ENCODE measurements around the gene LRRK2. TPM values are rescaled to one million over a fixed set of nuclear protein-coding genes. Genes with fewer than 3 reads are reported as not detected.

The LRRK2 gene
- under 1 TPM; 0.13 to 0.25 TPM for total RNA-seq

DNA sequence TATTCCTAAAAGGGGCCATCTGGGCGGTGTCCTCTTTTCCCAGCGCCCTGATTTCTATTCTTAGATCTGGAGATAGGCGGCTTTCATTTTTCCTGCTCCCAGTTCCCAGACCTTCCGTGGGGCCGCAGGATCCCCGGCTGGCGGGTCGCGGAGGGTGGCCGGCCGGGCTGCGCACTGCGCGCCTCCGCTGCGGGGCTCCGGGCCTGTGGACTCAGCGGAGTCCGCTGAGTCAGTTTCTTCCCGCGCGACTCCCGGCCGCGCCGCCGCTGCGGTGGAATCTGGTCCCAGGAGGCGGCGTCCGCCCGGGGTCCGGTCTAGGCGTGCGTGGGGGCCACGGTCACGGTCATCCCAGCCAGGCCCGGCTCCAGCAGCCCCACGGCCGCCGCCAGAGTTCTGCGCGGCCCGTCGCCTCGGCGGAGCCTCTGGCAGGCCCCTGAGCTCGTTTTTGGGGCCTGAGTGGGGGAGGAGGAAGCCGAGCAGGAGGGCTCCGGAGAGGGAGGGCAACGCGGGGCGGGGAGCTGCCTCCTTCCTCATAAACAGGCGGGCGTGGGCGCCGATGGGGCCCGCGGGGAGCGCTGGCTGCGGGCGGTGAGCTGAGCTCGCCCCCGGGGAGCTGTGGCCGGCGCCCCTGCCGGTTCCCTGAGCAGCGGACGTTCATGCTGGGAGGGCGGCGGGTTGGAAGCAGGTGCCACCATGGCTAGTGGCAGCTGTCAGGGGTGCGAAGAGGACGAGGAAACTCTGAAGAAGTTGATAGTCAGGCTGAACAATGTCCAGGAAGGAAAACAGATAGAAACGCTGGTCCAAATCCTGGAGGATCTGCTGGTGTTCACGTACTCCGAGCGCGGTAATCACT is at the start of gene LRRK2:
Gene LRRK2, plus strand, starts transcription at position 559 of the 853 bp plus-strand sequence. Its CDS starts 135 bp downstream, at position 694.
- ChIA-PET CTCF (no interaction called here), POLR2A (interaction anchor here (0.5 kb wide), 1 partner anchor 24 kb away, joined by 3 read pairs; no protein-coding TSS in a partner anchor)

GRCh38 chr12:40175045-40175444 is 49.8 kb upstream of the LRRK2 start:
- POLR2A ChIA-PET: interaction anchor here (0.5 kb wide), 1 partner anchor 24 kb away, joined by 4 read pairs; no protein-coding TSS in a partner anchor
- CTCF ChIA-PET: no interaction called here

- ChIA-PET POLR2A (interaction anchor here (0.5 kb wide), 1 partner anchor 25 kb away, joined by 4 read pairs; no protein-coding TSS in a partner anchor), CTCF (no interaction called here)
These were observed 49.3 kb upstream of the LRRK2 start for GRCh38 chr12:40175489-40175888.

DNA sequence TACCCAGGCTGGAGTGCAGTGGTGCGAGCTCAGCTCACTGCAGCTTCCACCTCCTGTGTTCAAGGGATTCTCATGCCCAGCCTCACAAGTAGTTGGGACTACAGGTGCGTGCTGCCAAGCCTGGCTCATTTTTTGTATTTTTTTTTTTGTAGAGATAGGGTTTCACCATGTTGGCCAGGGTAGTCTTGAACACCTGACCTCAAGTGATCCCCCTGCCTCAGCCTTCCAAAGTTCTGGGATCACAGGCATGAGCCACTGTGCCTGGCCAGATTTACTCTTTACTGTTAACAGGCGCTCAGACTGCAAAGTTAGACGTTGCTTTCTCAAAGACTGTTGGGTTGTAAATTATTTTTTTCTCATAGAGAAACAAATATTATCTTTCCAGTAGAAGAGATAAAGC is 46.1 kb upstream of the LRRK2 start:
- POLR2A ChIA-PET: no interaction called here
- CTCF ChIA-PET: no interaction called here

DNA sequence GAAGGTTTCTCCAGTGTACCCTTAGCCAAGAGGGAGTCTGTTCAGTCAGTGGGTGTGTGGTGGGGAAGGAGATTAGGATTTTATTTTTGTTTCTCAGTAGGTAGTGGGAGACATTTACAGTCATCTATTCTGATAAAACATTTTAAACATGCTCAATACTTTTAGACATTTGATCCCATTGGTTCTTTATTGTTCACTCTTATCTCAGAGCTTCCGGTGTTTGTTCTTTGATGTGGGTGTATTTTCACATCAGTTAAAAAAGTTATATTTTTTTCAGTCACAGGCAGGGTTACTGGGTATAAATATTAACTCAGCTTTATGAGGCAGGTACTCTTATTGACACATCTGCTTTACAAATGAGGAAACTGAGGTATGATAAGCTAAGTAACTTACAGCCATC is 43.3 kb upstream of the LRRK2 start:
- ChIA-PET CTCF (no interaction called here), POLR2A (no interaction called here)

- ChIA-PET CTCF (no interaction called here), POLR2A (interaction anchor here (0.5 kb wide), 1 partner anchor 38 kb away, joined by 4 read pairs; no protein-coding TSS in a partner anchor)
These were observed 41.1 kb upstream of the LRRK2 start for GRCh38 chr12:40183715-40184114.

DNA sequence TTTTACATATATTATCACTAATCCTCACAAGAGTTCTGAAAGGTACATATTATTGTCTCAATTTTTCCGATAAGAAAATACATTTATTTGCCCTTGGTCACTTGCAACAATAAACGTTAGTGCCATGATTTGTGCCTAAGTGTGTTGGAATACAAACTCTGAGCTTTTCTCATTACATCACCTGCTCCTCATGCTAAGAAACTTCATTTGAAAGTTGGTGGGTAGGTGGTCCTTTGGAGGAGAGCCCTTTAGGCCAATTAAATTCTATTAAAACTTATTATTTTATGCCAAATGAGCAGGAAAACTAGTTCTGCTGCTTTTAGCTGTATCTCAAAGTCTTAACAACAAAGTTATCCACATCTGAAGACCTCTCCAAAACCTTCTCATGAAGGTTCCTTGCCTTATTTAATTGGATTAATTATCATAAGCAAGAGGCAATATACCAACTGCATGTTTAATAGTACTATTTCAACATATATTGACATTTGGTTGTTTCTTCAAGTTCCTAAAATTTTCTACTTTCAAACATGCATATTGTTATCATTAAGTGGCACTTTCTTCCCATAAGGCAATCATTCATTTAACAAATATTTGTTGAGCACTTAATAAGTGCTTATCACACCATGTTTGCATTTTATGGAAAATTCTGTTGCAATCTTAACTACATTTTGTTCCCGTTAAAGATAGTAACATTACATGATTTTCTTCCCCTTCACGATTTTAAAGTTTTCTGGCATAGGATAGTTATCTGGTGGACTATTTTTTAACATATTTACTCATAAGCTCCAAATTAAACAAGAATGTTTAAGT is 40.1 kb upstream of the LRRK2 start:
- ChIA-PET CTCF (no interaction called here), POLR2A (no interaction called here)

- ChIA-PET CTCF (no interaction called here), POLR2A (no interaction called here)
These were observed 39.5 kb upstream of the LRRK2 start for GRCh38 chr12:40185303-40185693.

GRCh38 chr12:40188558-40189320 is 36.1 kb upstream of the LRRK2 start:
- POLR2A ChIA-PET: no interaction called here
- CTCF ChIA-PET: no interaction called here

DNA sequence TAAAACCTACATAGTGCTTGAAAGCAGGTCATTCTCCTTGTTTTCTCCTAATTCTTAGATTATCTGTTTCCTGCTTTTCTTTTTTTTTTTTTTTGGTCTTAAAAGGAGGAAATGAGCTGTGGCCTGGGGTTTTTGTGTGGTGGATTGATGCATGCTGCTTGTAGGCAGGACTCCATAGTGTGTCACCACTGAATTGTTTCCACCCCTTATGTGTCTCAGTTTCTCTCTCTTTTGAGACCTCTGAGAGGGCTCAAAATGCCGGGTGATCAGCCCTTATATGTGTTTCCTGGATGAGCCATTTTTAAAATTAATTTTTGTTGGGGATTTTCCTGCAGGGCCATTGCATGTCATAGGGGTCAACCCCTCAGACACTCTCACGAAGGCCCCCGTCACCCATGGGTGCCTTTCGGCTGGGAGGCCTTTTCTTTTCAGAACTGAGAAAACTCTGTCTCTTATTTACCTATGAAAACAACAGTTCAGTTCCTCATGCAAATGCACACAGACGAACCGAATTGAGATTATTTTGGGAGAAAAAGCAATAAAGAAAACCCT is 32.0 kb upstream of the LRRK2 start:
- CTCF ChIA-PET: no interaction called here
- POLR2A ChIA-PET: no interaction called here

DNA sequence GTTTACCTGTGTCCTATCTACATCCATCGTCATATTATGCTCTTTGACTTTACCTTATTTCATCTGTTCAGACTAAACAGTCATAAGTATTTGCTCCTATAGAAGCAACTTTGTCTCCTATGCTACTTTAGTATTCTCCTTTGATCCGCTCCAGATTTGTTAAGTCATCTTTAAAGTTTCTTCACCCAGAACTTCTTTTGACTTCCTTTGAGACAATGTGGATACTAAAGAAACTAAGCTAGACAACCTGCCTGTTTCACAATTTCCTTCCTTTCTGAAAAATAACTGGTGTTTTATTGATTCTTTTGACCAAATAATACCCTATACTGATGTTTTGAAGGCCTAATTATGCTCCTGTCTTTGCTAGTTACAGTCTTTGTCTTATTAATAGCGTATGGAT is 30.0 kb upstream of the LRRK2 start:
- CTCF ChIA-PET: no interaction called here
- POLR2A ChIA-PET: no interaction called here

GRCh38 chr12:40197590-40197989 is 27.2 kb upstream of the LRRK2 start:
- ChIA-PET POLR2A (no interaction called here), CTCF (no interaction called here)

DNA sequence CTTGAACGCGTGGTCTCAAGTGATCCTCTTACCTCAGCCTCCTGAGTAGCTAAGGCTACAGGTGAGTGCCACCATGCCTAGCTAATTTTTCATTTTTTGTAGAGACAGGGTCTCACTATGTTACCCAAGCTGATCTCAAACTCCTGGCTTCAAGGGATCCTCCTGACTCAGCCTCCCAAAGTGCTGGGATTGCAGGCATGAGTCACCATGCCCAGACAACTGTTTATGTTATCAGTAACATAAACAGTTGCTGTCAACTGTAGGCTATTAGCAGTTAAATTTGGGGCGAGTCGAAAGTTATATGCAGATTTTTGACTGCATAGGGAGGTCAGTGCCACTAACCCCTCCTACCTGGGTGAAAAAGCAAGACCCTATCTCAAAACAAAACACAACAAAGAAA is 26.2 kb upstream of the LRRK2 start:
- ChIA-PET CTCF (no interaction called here), POLR2A (no interaction called here)

- CTCF ChIA-PET: no interaction called here
- POLR2A ChIA-PET: no interaction called here
These were observed 22.4 kb upstream of the LRRK2 start for GRCh38 chr12:40202095-40203059.

- ChIA-PET CTCF (no interaction called here), POLR2A (no interaction called here)
These were observed 21.8 kb upstream of the LRRK2 start for GRCh38 chr12:40203060-40203430.

GRCh38 chr12:40204337-40204736 is 20.5 kb upstream of the LRRK2 start:
- POLR2A ChIA-PET: interaction anchor here (0.5 kb wide), 1 partner anchor 96 kb away, joined by 5 read pairs; no protein-coding TSS in a partner anchor
- CTCF ChIA-PET: no interaction called here

DNA sequence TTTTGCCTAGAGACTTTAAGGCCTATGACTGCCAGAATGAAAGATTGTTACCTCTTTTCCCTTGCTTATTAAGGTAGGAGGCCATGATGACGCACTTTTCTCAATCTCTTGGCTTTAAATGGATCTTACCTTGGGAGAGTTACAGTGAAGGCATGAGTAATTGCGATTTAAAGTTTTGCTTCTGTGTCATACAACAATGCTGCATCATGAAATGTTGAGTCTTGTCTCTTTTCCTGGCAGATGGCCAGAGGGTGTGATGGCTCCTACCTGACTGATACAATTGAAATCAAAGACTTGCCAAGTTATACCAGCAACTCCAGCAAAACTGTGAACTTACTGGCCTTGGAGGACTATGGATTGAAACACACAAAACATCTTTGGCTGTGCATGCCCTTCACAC is 17.2 kb upstream of the LRRK2 start:
- ChIA-PET CTCF (no interaction called here), POLR2A (no interaction called here)

- POLR2A ChIA-PET: no interaction called here
- CTCF ChIA-PET: no interaction called here
These were observed 15.9 kb upstream of the LRRK2 start for GRCh38 chr12:40208707-40209446.

Measured in activated CD8-positive, alpha-beta memory T cell treated with anti-CD3 and anti-CD28 coated beads for 36 hours (primary cell).